Liver (tissue), 9 donors: ENCODE data around the gene PTPMT1. TPM values are rescaled to one million over a fixed set of nuclear protein-coding genes. Genes with fewer than 3 reads are reported as not detected.
A peak's percentile ranks its signal among the peaks of the same experiment; 100 is the strongest.

Source experiments
- DNase-seq: peaks from one replicate; pipeline ENCODE4 v3.0.0-alpha.2; 2017; ENCODE audit warnings: low spot score
- H3K27ac ChIP-seq, 2 donors: one replicate each; pipeline ENCODE4 v1.7.0; 2013; ENCODE audit warnings: inconsistent platforms in 2 of 2, low read length in 2 of 2, control low read depth in 1 of 2, low read depth in 1 of 2, mild to moderate bottlenecking in 1 of 2
- H3K27me3 ChIP-seq, 4 donors: one replicate each; pipeline versions ENCODE4 v1.6.1 to v1.7.0; 2013; ENCODE audit warnings: low read length in 3 of 4, inconsistent platforms in 1 of 4, mild to moderate bottlenecking in 1 of 4, moderate library complexity in 1 of 4; ENCODE audit not compliant: control insufficient read depth in 4 of 4, insufficient read depth in 4 of 4
- H3K36me3 ChIP-seq, 4 donors: one replicate each; pipeline versions ENCODE4 v1.6.1 to v1.7.0; 2013; ENCODE audit warnings: low read length in 3 of 4, mild to moderate bottlenecking in 3 of 4, low read depth in 1 of 4, moderate library complexity in 1 of 4; ENCODE audit not compliant: control insufficient read depth in 4 of 4, insufficient read depth in 3 of 4
- H3K4me1 ChIP-seq, 4 donors: one replicate each; pipeline versions ENCODE4 v1.6.1 to v1.7.0; 2013; ENCODE audit warnings: low read length in 3 of 4, mild to moderate bottlenecking in 3 of 4, moderate library complexity in 1 of 4; ENCODE audit not compliant: control insufficient read depth in 4 of 4, insufficient read depth in 4 of 4
- H3K4me3 ChIP-seq, 3 donors: one replicate each; pipeline versions ENCODE4 v1.6.1 to v1.7.0; 2013; ENCODE audit warnings: low read length in 3 of 3, control low read depth in 1 of 3, low read depth in 1 of 3, mild to moderate bottlenecking in 1 of 3
- H3K9ac ChIP-seq, 2 donors: one replicate each; pipeline ENCODE4 v1.7.0; 2013; ENCODE audit warnings: low read length in 2 of 2, mild to moderate bottlenecking in 2 of 2, moderate library complexity in 2 of 2, control low read depth in 1 of 2, low read depth in 1 of 2
- H3K9me3 ChIP-seq, 4 donors: one replicate each; pipeline versions ENCODE4 v1.6.1 to v1.7.0; 2013; ENCODE audit warnings: low read length in 3 of 4; ENCODE audit not compliant: control insufficient read depth in 4 of 4
- EGR1 ChIP-seq, 2 donors: IDR thresholded peaks; 2 replicates each; pipeline ENCODE4 v1.6.1; 2016 to 2018; ENCODE audit warnings: antibody characterized with exemption in 2 of 2, low read depth in 2 of 2
- FOXA1 ChIP-seq: IDR thresholded peaks from 2 replicates; pipeline ENCODE4 v1.6.1; 2016; ENCODE audit warnings: antibody characterized with exemption
- FOXA2 ChIP-seq: IDR thresholded peaks from 2 replicates; pipeline ENCODE4 v1.6.1; 2016; ENCODE audit warnings: antibody characterized with exemption
- GABPA ChIP-seq, 2 donors: IDR thresholded peaks in 1 of 2; conservative IDR thresholded peaks in 1 of 2; 2 replicates each; pipeline ENCODE4 v1.6.1; 2016; ENCODE audit warnings: antibody characterized with exemption in 2 of 2, mild to moderate bottlenecking in 1 of 2, moderate library complexity in 1 of 2
- HNF4A ChIP-seq, 2 donors: conservative IDR thresholded peaks; 2 replicates each; pipeline ENCODE4 v1.6.1; 2016; ENCODE audit warnings: antibody characterized with exemption in 2 of 2, mild to moderate bottlenecking in 2 of 2
- HNF4G ChIP-seq: IDR thresholded peaks from 2 replicates; pipeline ENCODE4 v1.6.1; 2016; ENCODE audit warnings: antibody characterized with exemption
- JUND ChIP-seq, 2 donors: IDR thresholded peaks; 2 replicates each; pipeline ENCODE4 v1.6.1; 2016; ENCODE audit warnings: antibody characterized with exemption in 2 of 2
- NR2F2 ChIP-seq: IDR thresholded peaks from 2 replicates; pipeline ENCODE4 v1.6.1; 2016; ENCODE audit warnings: antibody characterized with exemption
- RAD21 ChIP-seq, 2 donors: IDR thresholded peaks; 2 replicates each; pipeline ENCODE4 v1.6.1; 2016; ENCODE audit warnings: antibody characterized with exemption in 2 of 2, mild to moderate bottlenecking in 2 of 2
- RXRA ChIP-seq, 2 donors: IDR thresholded peaks; 2 replicates each; pipeline ENCODE4 v1.6.1; 2017 to 2018; ENCODE audit warnings: antibody characterized with exemption in 2 of 2, mild to moderate bottlenecking in 1 of 2
- SP1 ChIP-seq: IDR thresholded peaks from 2 replicates; pipeline ENCODE4 v1.6.1; 2018; ENCODE audit warnings: antibody characterized with exemption, mild to moderate bottlenecking
- TAF1 ChIP-seq: conservative IDR thresholded peaks from 2 replicates; pipeline ENCODE4 v1.6.1; 2016; ENCODE audit warnings: antibody characterized with exemption, mild to moderate bottlenecking
- YY1 ChIP-seq: IDR thresholded peaks from 2 replicates; pipeline ENCODE4 v1.6.1; 2016; ENCODE audit warnings: antibody characterized with exemption, mild to moderate bottlenecking
- WGBS: extraction: QIAGEN DNeasy Blood & Tissue Kit; methylation state at CpG from one replicate; pipeline ENCODE4 v1.1.7; 2013; 5-methylcytosine and 5-hydroxymethylcytosine counted together
- polyA plus RNA-seq, 2 donors: library from polyadenylated mRNA; stranded (reverse) in 1 of 2; unstranded in 1 of 2; fragments of 200-250 nt in 1 of 2; fragments of >200 nt in 1 of 2; fragmentation: Nextera tagmentation in 1 of 2; extraction: Ambion mirVana in 1 of 2; gene quantifications; one replicate each; pipeline versions ENCODE4 v1.2.1 to v1.2.3, GENCODE V29; 2013 to 2015
- total RNA-seq, 2 donors: library from RNA; depleted of rRNA; stranded (reverse); fragments of >200 nt; gene quantifications; one replicate each; pipeline ENCODE4 v1.2.3, GENCODE V29; 2014
- TF ChIP-seq, protein P1 (sequence below): IDR thresholded peaks from 2 replicates; pipeline ENCODE4 v1.6.1; 2016; ENCODE audit warnings: antibody characterized with exemption, mild to moderate bottlenecking
- TF ChIP-seq, protein P2 (sequence below): IDR thresholded peaks from 2 replicates; pipeline ENCODE4 v1.6.1; 2016; ENCODE audit warnings: antibody characterized with exemption
- TF ChIP-seq, protein P3 (sequence below): fragments of 150-350 bp; IDR thresholded peaks from 2 replicates; pipeline ENCODE4 v1.5.1; 2017; ENCODE audit warnings: improper control_type of control experiment, low read depth, low read length; ENCODE audit not compliant: missing input control
- TF ChIP-seq, protein P4 (sequence below): IDR thresholded peaks from 2 replicates; pipeline ENCODE4 v1.6.1; 2016; ENCODE audit warnings: antibody characterized with exemption
- TF ChIP-seq, protein P5 (sequence below): IDR thresholded peaks from 2 replicates; pipeline ENCODE4 v1.6.1; 2016; ENCODE audit warnings: antibody characterized with exemption
- donor health status: healthy.
- donor health status: healthy.
- donor health status: healthy.
- donor health status: healthy.
- donor health status: healthy.

The PTPMT1 gene
- total and polyA plus RNA-seq, 4 donors, result 28.7 to 40.4 (median 33.5) TPM

DNA sequence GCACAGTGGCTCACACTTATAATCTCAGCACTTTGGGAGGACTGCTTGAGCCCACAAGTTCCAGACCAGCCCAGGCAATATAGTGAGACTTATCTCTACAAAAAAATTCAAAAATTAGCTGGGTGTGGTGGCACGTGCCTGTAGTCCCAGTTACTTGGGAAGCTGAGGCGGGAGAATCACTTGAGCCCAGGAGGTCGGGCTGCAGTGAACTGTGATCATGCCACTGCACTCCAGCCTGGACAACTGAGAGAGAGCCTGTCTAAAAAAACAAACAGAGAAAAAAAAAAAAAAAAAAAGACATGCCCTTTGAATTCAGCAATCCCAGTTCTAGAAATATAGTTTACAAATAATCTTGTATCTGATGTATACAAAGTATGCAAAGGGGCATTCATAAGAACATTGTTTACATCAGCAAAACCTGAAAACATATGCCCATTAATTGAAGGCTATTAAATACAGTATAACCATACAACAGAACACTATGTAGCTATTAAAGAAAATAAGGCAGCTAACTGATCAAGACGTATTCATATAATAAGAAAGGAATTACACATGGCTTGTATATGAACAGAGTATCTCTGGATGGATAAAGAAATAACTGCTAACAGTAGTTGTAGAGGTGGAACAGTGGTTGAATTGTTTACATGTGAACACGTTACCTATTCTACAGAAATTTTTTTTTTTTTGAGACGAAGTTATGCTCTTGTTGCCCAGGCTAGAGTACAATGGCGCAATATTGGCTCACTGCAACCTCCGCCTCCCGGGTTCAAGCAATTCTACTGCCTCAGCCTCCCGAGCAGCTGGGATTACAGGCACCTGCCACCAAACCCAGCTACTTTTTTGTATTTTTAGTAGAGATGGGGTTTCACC is 48.2 kb upstream of the PTPMT1 start:
- Histone ChIP-seq H3K4me1 (peaks cover 16 to 53% (median 30%) of the 10 kb centered on the region in 4 donors), H3K4me3 (no peak overlapping the region), H3K9me3 (no peaks in the 10 kb centered on the region), H3K9ac (no peak overlapping the region), H3K27me3 (no peaks in the 10 kb centered on the region), H3K36me3 (no peaks in the 10 kb centered on the region), H3K27ac (no peak overlapping the region)
- DNase-seq, result no peak
- 45% methylated on average over 10 of the region's 10 CpGs for WGBS
- TF ChIP-seq, protein P1, sequence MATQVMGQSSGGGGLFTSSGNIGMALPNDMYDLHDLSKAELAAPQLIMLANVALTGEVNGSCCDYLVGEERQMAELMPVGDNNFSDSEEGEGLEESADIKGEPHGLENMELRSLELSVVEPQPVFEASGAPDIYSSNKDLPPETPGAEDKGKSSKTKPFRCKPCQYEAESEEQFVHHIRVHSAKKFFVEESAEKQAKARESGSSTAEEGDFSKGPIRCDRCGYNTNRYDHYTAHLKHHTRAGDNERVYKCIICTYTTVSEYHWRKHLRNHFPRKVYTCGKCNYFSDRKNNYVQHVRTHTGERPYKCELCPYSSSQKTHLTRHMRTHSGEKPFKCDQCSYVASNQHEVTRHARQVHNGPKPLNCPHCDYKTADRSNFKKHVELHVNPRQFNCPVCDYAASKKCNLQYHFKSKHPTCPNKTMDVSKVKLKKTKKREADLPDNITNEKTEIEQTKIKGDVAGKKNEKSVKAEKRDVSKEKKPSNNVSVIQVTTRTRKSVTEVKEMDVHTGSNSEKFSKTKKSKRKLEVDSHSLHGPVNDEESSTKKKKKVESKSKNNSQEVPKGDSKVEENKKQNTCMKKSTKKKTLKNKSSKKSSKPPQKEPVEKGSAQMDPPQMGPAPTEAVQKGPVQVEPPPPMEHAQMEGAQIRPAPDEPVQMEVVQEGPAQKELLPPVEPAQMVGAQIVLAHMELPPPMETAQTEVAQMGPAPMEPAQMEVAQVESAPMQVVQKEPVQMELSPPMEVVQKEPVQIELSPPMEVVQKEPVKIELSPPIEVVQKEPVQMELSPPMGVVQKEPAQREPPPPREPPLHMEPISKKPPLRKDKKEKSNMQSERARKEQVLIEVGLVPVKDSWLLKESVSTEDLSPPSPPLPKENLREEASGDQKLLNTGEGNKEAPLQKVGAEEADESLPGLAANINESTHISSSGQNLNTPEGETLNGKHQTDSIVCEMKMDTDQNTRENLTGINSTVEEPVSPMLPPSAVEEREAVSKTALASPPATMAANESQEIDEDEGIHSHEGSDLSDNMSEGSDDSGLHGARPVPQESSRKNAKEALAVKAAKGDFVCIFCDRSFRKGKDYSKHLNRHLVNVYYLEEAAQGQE, result no peak
- TF ChIP-seq SP1 (no peak), RAD21 (IDR thresholded peaks at IDR 0.05) (no peak), YY1 (no peak), NR2F2 (no peak), HNF4A (conservative IDR thresholded peaks at IDR 0.05) (peak in 1 of 2 donors; percentile 2)

DNA sequence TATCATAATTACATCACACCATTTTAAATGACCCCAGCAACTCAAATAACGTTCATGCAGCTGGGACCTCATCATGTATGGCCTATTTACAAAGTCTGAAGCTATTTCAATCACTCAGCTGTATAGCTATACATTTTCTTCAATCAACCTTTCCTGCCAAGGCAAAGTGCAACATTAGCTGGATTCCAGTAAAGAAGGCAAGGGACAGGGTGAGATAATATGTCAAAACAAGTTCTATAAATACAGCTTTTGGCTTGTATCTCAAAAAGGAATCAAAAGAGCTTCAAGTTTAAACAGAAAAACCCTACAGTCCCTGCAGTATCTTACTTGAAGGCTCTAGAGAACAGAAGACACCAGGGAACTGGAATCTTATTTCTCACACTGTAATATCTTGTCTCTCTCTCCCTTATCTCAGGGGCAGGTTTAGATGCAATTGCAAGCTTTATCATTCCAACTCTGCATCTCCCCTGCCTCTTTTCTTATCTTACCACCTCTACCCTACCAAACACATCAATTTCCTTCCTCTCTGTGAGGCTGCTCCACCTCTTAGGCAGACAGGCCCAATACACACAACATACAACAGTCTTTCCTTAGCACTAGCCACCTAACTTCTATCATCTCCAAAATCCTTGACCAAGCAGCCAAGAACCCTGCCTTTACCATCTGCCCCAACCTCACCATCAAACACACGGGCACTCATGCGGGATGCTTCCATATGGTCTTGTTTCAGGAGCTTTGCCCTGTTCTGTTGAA is 47.0 kb upstream of the PTPMT1 start:
- no peak for TF ChIP-seq TAF1
- no peak for TF ChIP-seq GABPA (IDR thresholded peaks at IDR 0.05 in 1 of 2, conservative IDR thresholded peaks at IDR 0.05 in 1 of 2)
- TF ChIP-seq, protein P2, sequence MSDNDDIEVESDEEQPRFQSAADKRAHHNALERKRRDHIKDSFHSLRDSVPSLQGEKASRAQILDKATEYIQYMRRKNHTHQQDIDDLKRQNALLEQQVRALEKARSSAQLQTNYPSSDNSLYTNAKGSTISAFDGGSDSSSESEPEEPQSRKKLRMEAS, result no peak
- TF ChIP-seq HNF4A (conservative IDR thresholded peaks at IDR 0.05), result no peak
- TF ChIP-seq, protein P3, sequence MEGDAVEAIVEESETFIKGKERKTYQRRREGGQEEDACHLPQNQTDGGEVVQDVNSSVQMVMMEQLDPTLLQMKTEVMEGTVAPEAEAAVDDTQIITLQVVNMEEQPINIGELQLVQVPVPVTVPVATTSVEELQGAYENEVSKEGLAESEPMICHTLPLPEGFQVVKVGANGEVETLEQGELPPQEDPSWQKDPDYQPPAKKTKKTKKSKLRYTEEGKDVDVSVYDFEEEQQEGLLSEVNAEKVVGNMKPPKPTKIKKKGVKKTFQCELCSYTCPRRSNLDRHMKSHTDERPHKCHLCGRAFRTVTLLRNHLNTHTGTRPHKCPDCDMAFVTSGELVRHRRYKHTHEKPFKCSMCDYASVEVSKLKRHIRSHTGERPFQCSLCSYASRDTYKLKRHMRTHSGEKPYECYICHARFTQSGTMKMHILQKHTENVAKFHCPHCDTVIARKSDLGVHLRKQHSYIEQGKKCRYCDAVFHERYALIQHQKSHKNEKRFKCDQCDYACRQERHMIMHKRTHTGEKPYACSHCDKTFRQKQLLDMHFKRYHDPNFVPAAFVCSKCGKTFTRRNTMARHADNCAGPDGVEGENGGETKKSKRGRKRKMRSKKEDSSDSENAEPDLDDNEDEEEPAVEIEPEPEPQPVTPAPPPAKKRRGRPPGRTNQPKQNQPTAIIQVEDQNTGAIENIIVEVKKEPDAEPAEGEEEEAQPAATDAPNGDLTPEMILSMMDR, result no peak
- no peak for TF ChIP-seq RXRA (IDR thresholded peaks at IDR 0.05)
- TF ChIP-seq SP1, result no peak
- no peak for TF ChIP-seq FOXA2
- TF ChIP-seq RAD21 (IDR thresholded peaks at IDR 0.05), result no peak
- no peak for TF ChIP-seq YY1
- TF ChIP-seq NR2F2, result no peak
- TF ChIP-seq HNF4G, result no peak
- TF ChIP-seq, protein P4, sequence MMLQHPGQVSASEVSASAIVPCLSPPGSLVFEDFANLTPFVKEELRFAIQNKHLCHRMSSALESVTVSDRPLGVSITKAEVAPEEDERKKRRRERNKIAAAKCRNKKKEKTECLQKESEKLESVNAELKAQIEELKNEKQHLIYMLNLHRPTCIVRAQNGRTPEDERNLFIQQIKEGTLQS, result no peak
- no peak for TF ChIP-seq EGR1 (IDR thresholded peaks at IDR 0.05; ENCODE audit: low read depth in 2 of 2)
- TF ChIP-seq, protein P1, result no peak
- TF ChIP-seq FOXA1, result no peak
- no peak for TF ChIP-seq JUND (IDR thresholded peaks at IDR 0.05)
- TF ChIP-seq, protein P5, sequence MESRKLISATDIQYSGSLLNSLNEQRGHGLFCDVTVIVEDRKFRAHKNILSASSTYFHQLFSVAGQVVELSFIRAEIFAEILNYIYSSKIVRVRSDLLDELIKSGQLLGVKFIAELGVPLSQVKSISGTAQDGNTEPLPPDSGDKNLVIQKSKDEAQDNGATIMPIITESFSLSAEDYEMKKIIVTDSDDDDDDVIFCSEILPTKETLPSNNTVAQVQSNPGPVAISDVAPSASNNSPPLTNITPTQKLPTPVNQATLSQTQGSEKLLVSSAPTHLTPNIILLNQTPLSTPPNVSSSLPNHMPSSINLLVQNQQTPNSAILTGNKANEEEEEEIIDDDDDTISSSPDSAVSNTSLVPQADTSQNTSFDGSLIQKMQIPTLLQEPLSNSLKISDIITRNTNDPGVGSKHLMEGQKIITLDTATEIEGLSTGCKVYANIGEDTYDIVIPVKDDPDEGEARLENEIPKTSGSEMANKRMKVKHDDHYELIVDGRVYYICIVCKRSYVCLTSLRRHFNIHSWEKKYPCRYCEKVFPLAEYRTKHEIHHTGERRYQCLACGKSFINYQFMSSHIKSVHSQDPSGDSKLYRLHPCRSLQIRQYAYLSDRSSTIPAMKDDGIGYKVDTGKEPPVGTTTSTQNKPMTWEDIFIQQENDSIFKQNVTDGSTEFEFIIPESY, result no peak
- Histone ChIP-seq H3K9me3 (no peaks in the 10 kb centered on the region), H3K4me1 (peaks cover 16 to 51% (median 33%) of the 10 kb centered on the region in 4 donors)

More for the DNA sequence above, 47.0 kb upstream of the PTPMT1 start:
- Histone ChIP-seq H3K4me3 (no peak overlapping the region), H3K36me3 (no peaks in the 10 kb centered on the region), H3K27me3 (no peaks in the 10 kb centered on the region), H3K27ac (no peak overlapping the region), H3K9ac (no peak overlapping the region)
- WGBS, result 49% methylated on average over 3 of the region's 3 CpGs
- DNase-seq, result no peak
